ENCODE data around the gene RBPJ. TPM values are rescaled to one million over a fixed set of nuclear protein-coding genes. Genes with fewer than 3 reads are reported as not detected.
"Not testable (repeated sequence)": the region's sequence is repeated elsewhere in the genome, so short reads cannot be mapped to it uniquely, and the experiment has no call there.

The RBPJ gene
- polyA plus RNA-seq, 10 donors: 62.8 to 98.9 (median 77.5) TPM

GRCh38 chr4:26372076-26372475 lies 51.3 kb downstream of the RBPJ start:
- DNase-seq: no peak

DNA sequence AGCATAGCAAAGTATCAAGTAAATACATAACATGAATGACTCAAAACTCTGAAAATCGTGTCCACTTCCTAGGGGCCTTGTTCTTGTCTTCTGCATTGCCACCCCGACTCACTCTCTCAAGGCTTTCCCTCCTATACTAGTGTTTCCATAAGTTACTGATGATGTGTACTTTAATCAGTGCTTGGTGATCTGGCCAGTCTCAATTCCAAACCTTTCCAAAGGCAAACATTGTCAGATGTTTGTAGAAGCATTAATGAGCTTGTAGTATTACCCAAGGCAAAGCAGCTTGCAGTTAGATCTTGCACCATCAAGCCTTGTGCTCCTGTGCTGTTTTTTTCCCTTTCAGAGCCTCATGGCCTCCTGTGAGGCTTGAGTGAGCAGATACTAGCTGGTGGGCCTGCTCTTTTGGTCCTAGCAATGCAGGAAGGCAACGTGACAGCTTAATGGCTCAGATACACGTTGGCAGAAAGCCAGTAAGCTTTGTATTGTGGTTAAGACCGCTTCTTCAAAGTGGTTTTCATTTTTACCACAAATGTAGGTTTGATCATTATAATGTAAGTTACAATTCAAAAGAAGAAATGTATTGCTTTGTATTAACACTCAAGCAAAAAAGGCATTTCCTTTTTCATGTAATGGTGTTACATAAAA lies 51.8 kb downstream of the RBPJ start:
- DNase-seq: peak; percentile 28 to 49 (median 46)

DNA sequence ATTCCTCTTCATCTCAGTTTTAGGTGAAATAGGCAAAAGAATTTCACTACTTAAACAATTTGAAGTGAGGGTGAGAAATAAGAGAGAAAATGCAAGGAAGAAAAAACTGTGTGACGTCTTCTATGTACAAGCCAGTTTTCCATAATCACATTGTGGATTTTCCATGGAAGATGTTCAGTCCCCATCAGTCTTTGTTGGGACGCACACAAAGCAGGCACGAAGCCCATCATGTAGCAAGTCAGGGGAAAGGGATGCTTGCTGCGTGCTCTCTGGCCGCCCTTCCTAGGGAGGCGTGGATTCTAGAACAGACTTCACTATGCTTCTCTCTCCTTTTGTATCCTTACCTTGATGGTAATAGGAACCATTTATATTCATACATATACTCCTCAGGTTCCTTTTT lies 54.7 kb downstream of the RBPJ start:
- DNase-seq: peak; percentile 43 to 78 (median 72)

GRCh38 chr4:26377328-26378311 lies 56.8 kb downstream of the RBPJ start:
- no peak for DNase-seq

GRCh38 chr4:26379837-26380236 lies 59.0 kb downstream of the RBPJ start:
- DNase-seq: no peak

DNA sequence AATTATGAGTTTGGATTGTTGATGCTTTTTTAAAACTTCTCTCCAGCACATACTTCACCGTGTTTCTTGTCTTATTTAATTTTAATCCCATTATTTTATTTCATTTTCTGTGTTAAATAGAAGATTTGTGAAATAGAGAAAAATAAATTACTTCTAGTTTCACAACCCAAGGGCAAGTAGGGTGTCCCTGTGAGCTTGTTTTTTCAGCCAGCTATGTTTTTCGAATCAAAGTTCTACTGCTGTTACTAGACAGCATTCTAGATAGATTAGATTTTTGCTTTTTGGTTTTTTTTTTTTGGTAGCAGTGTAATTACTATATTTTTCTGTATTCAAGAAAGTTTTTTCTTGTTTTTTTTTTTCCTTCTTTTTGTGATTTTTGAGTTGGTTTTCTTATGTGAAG lies 59.9 kb downstream of the RBPJ start:
- no peak for DNase-seq

DNA sequence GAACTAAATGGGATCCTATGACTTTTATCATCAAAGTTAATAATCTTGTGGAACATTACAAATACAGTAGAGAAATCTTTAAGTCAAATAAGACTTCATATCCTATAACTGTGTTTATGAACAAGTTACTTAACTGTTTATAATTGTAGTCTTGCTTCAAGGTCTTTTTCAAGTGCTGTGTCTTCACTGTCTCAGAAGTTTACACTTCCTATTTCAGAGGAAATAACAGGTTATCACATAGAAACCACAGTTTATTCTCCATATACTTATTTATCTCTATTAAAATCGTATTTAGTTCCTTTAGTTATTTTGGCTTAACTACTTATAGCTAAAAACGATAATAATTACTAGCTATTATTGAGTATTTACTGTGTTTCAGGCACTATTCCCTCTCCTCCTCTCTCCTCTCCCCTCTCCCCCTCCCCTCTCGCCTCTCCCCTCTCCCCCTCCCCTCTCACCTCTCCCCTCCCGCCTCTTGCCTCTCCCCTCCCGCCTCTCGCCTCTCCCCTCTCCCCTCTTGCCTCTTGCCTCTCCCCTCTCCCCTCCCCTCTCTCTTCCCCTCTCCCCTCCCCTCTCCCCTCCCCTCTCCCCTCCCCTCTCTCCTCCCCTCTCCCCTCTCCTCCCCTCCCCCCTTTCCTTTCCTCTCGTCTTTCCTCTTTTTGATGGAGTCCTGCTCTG lies 63.7 kb downstream of the RBPJ start:
- no peak for DNase-seq

DNA sequence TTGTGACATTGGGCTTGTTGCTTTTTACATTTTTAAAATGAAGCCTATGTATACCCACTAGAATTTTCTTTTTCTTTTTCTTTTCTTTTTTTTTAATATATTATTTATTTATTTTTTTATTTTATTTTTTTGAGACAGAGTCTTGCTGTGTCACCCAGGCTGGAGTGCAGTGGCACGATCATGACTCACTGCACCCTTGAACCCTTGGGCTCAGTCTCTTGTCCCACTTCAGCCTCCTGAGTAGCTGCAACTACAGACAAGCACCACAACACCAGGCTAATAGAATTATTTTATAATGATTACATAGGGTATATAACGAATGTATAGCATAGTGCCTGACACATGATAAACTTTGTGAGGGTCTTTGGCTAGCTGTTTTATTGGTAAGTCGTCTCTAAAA lies 64.9 kb downstream of the RBPJ start:
- DNase-seq: no peak

DNA sequence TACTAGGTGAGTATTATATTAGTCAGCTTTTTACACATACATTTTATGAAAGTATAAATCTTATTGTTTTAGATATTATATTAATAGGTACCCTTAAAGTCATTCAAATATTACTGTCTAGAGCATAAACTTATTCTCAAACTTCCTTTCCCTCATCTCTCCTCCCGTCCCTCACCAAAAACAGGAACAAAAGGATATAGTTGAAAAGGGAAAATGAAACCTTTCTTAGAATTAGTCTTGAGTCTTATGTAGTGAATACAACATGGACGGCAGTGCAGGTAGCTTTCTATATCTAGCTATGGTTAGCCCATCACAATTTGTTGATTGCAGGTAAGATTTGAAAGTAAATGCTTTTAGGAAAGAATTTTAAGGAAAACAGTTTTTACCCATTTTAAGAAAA lies 65.6 kb downstream of the RBPJ start:
- DNase-seq: no peak

DNA sequence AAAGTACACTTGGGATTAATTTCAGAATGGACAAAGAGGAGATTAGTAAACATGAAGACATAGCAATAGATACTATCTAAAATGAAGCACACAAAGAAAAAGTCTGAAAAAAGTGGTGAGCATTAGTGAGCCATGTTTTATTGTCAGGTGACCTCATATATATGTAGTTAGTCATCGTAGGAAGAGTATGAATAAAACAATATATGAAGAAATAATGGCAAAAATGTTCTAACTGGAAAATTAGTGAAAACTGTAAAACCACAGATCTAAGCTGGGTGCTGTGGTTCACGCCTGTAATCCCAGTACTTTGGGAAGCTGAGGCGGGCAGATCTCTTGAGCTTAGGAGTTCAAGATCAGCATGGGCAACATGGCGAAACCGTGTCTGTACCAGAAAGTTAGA lies 67.9 kb downstream of the RBPJ start:
- DNase-seq: no peak

DNA sequence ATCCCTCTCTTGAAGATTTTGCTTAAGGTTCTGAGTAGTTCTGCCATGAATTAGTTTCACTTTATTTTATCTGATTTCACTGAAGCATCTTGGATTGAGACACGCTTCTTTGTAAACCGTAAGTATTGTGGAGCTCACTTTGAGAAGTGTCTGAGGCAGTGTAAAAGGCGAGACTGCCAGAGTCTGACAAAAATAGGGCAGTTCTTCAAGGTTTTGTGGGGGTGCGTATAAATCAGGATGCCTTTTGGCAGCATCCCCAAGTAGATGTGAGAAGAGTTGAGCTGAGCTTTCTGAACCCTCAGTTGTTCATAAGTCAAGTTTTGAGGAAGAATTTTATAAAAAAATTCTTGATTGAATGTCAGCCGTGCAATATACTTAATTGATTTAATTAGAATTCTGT lies 76.3 kb downstream of the RBPJ start:
- DNase-seq: peak in 1 of 3 donors; percentile 29

GRCh38 chr4:26400132-26400531 lies 79.3 kb downstream of the RBPJ start:
- no peak for DNase-seq

- DNase-seq: not testable (repeated sequence)
Observed at GRCh38 chr4:26402017-26402416, 81.2 kb downstream of the RBPJ start.

- DNase-seq: no peak
Observed at GRCh38 chr4:26402458-26402857, 81.6 kb downstream of the RBPJ start.

- DNase-seq: no peak
Observed at GRCh38 chr4:26404743-26405206, 84.0 kb downstream of the RBPJ start.

DNA sequence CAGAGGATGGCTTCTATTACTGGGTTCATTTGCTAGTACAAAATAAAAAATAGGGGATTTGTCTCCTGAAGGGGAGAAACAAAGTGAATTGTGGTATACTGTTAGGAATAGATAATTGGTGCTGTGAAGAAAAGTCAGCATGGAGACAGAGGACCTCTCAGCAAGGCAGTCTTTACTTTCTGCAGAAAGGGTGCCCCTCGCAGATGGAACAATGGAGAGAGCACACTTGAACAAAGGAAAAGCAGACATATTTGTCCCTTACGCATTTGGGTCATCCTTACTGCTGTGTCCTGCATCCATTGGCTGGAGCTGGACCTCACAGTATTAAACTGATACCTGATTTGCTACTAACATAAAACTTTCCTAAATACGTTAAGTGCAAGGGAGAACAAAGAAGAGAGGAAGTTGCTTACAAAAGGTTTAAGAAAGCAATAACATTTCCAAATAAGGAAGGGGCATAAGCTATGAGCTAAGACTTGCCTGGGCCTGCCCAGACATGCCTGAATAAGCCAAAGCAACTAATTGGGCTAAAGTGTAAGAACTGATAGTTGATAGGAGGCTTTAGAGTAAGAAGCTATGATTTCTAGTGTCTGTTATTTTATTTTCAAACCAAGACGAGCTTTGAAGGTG lies 85.6 kb downstream of the RBPJ start:
- no peak for DNase-seq

DNA sequence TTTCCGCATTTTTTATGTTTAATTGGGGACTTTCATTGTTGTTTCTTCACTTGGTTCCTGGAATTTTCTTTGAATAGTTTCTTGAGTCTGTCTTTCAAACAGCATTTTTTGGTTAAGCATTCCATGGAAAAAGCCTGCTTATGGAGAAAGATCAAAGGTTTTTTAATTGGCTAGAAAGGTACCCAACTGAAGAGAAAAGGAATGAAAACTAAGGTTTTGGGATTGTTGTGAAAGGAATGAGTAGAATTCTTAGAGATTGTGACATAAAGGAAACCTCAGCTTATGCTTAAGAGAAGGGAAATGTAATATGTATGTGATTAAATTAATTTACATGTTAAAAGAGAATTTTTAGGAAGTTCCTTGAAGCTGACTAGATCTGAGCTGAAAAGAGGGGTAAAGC lies 86.7 kb downstream of the RBPJ start:
- DNase-seq: no peak

- peak; percentile 67 to 86 (median 73) for DNase-seq
Observed at GRCh38 chr4:26410385-26411293, 89.8 kb downstream of the RBPJ start.

DNA sequence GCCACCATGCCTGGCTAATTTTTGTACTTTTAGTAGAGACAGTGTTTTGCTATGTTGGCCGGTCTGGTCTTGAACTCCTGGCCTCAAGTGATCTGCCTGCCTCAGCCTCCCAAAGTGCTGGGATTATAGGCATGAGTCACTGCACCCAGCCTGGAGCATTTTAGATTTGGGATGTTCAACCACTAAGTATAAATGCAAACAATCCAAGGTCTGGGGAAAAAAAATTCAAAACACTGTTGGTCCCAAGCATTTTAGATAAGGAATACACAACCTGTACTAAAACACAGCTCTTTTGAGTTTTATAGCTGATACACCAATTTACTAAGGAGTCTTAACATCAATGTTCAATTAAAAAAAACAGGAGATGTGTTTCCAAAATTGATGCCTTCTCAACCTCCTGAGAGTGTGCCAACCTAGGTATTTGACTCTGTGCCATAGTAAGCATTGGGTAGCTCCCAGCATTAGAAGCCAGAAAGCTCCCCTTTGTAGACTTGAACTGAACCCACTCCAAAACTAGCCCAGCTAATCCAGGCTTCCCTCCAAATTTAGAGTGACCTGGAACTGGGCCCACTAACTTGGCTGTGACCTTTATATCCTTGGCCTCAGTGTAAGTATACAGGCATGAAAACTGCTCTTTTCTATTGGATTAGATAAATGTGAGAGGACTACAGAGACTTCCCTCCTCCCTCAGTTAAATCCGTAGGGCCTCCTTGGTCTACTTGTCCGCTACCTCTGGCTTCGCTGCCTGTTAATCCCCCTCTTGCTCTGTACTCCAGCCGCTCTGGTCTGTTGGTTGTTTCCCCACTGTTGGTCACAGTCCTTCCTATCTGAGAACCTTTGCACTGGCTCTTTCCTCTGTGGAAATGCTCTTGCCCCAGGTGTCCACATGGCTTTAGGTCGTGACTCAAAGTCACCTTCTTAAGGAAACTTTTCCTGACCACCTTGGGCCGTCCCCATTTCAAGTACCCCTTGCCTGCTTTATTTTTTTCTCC lies 91.9 kb downstream of the RBPJ start:
- peak in 2 of 3 donors; percentile 45 to 56 for DNase-seq

Data from muscle of back (tissue), 11 donors.